SK-N-MC (cell line): Measurements from ENCODE around the gene AMIGO1.

Source experiments
- DNase-seq: peaks from one replicate; pipeline ENCODE4 v3.0.0-alpha.2; 2011; ENCODE audit warnings: low read depth, low spot score
- H3K27ac ChIP-seq: fragments of 200-600 bp; sonication (generic); 2 replicates; pipeline ENCODE4 v1.5.1; 2016; ENCODE audit warnings: mixed run types
- H3K36me3 ChIP-seq: fragments of 200-600 bp; sonication (generic); 2 replicates; pipeline ENCODE4 v1.6.1; 2017; ENCODE audit warnings: antibody characterized with exemption, low read length, mixed read lengths; ENCODE audit not compliant: insufficient read depth
- H3K4me3 ChIP-seq: fragments of 200-600 bp; sonication (generic); 2 replicates; pipeline ENCODE4 v1.5.1; 2016
- H3K9ac ChIP-seq: fragments of 200-600 bp; sonication (generic); 2 replicates; pipeline ENCODE4 v1.8.0; 2017; ENCODE audit warnings: mixed run types, mixed read lengths; ENCODE audit not compliant: insufficient read length
- H3K9me3 ChIP-seq: fragments of 200-600 bp; sonication (generic); 2 replicates; pipeline ENCODE4 v1.6.1; 2017; ENCODE audit warnings: low read depth, mild to moderate bottlenecking, antibody characterized with exemption, low read length, moderate library complexity, mixed read lengths
- EZH2 ChIP-seq: fragments of 200-600 bp; sonication (generic); IDR thresholded peaks from one replicate; pipeline ENCODE4 v1.6.1; 2017; ENCODE audit warnings: antibody characterized with exemption
- FOXP2 ChIP-seq: optimal IDR thresholded peaks from 2 replicates; pipeline ENCODE3; 2011; ENCODE audit warnings: mild to moderate bottlenecking, moderate library complexity; ENCODE audit not compliant: insufficient read depth; ENCODE audit errors: extremely low read length, control extremely low read depth
- POLR2AphosphoS5 ChIP-seq: IDR thresholded peaks from 2 replicates; pipeline ENCODE4 v1.6.1; 2012; ENCODE audit warnings: mild to moderate bottlenecking, low read depth, low read length, borderline replicate concordance

AMIGO1 gene

DNA sequence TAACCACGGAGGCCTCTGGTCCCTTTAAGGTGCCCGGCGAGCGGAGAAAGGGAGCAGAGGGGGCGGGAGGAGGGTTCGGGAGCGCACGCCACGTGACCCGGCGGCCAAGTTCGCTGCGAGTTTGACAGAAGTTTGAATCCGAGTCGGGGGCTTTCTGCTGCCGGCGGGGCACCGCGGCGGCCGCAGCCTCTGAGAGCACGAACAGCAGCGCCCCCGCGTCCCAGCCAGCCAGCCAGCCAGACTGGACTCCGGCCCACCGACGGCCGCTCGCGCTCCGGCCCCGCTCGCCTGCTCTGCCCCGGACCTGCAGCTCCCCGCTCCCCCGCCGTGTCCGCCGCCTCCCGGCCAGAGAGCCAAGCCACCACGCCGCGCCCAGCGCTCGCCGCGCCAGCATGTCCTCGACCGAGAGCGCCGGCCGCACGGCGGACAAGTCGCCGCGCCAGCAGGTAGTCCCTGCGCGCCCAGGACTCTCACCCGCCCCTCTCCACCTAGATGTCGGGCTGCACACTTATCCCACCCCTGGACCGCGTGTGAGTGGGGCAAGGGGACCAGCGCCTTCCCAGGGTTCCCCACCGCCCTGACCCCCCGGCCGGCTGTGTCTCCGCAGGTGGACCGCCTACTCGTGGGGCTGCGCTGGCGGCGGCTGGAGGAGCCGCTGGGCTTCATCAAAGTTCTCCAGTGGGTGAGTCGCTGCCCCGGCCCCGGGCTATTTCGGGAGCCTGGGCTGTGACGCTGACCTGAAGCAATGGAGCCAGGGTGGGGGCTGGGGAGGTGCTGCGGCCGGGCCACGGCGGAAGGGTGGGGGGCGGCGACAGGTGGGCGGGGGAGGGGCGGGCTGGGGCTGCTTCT lies 42.9 kb downstream of the AMIGO1 start, which contains the start of gene SYPL2:
TSS of gene SYPL2 (plus strand) at position 95 of the 849 bp plus-strand sequence. CDS start at position 393, 298 bp downstream.
- no peak within 1 kb of the TSS for H3K9ac ChIP-seq

DNA sequence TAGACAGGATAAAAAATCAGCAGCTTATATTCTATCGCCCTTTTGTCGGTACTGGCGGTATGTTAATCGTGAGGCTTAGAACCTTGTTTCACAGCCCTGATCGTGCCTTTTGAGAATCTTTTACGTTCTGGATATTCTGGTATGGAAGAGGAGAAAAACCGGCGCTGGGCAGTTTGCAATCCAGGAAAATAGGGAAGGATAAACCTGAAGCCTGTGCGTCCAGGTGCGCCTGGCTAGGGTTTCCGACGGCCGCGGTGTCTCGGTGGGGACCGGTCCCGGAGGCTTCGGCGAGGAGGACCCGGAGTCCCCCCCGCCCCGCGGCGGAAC lies 43.4 kb downstream of the AMIGO1 start:
- peak overlapping the region; percentile 81 for H3K4me3 ChIP-seq
- no peak for TF ChIP-seq EZH2
- no peak for TF ChIP-seq FOXP2
- no peak for TF ChIP-seq POLR2AphosphoS5
- no peaks in the 10 kb centered on the region for H3K9me3 ChIP-seq
- DNase-seq = no peak
- H3K9ac ChIP-seq = no peak overlapping the region
- H3K36me3 ChIP-seq = no peaks in the 10 kb centered on the region
- H3K27ac ChIP-seq = no peak overlapping the region

More for the DNA sequence above, 42.9 kb downstream of the AMIGO1 start, which contains the start of gene SYPL2:
- Histone ChIP-seq H3K9me3 (no peaks in the 10 kb centered on the region), H3K36me3 (no peaks in the 10 kb centered on the region), H3K4me3 (peak within 1 kb of the TSS; percentile 81), H3K27ac (no peak within 1 kb of the TSS)
- DNase-seq = no peak
- TF ChIP-seq FOXP2 (no peak), EZH2 (peak; percentile 93), POLR2AphosphoS5 (no peak)

DNA sequence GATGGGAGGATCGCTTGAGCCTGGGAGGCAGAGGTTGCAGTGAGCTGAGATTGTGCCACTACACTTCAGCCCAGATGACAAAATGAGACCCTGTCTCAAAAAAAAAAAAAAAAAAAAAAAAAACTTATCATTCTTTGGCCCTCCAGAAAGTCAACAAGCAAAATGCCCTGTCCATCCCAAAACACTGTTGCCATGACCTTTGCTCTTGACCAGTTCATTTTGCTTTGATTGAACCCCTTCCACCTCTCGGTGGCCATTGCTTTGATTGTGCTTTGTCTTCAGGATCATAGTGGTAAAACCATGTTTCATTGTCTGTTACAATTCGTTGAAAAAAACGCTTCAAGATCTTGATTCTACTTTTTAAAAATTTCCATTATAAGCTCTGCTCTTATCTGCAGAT lies 51.7 kb downstream of the AMIGO1 start:
- no peaks in the 10 kb centered on the region for H3K36me3 ChIP-seq
- no peak overlapping the region for H3K4me3 ChIP-seq
- H3K27ac ChIP-seq = no peak overlapping the region
- no peak for DNase-seq
- no peaks in the 10 kb centered on the region for H3K9me3 ChIP-seq
- H3K9ac ChIP-seq = no peak overlapping the region
- no peak for TF ChIP-seq FOXP2
- no peak for TF ChIP-seq EZH2
- TF ChIP-seq POLR2AphosphoS5 = no peak

DNA sequence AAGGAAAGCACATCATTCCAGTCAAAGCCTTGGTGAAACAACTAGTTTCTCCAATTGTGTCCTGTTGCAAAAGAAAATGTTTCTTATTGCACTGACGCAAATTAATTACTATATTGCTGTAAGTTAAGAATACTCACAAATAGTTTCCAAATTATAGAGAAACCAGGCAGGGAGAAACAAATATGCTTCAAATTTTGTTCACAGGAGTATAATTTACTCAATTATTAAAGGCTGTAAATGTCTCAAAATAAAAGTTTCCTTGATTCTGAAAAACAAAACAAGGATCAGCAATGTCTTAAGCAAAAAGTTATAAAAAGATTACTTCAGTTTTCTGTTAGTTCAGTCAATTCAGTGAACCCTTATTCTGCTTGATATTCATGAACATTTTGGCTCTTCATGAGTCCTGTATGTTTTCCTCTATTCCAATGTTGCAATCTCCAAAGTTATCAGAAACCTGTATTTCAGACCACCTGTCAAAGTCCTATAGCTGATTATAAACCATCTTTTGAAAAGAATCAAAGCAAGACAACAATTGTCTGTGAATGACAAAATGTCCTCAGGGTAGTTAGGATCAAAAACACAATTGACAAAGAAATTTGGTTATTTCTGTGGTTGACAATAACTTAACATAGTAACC lies 54.9 kb downstream of the AMIGO1 start:
- Histone ChIP-seq H3K9ac (no peak overlapping the region), H3K36me3 (no peaks in the 10 kb centered on the region), H3K9me3 (no peaks in the 10 kb centered on the region), H3K27ac (no peak overlapping the region), H3K4me3 (no peak overlapping the region)
- no peak for TF ChIP-seq EZH2
- no peak for DNase-seq
